Fibroblast of skin of back (primary cell): Measurements from ENCODE around the gene FGF22.

Experiments used
- DNase-seq: peaks from one replicate; pipeline ENCODE4 v3.0.0-alpha.2; 2013

FGF22 gene

DNA sequence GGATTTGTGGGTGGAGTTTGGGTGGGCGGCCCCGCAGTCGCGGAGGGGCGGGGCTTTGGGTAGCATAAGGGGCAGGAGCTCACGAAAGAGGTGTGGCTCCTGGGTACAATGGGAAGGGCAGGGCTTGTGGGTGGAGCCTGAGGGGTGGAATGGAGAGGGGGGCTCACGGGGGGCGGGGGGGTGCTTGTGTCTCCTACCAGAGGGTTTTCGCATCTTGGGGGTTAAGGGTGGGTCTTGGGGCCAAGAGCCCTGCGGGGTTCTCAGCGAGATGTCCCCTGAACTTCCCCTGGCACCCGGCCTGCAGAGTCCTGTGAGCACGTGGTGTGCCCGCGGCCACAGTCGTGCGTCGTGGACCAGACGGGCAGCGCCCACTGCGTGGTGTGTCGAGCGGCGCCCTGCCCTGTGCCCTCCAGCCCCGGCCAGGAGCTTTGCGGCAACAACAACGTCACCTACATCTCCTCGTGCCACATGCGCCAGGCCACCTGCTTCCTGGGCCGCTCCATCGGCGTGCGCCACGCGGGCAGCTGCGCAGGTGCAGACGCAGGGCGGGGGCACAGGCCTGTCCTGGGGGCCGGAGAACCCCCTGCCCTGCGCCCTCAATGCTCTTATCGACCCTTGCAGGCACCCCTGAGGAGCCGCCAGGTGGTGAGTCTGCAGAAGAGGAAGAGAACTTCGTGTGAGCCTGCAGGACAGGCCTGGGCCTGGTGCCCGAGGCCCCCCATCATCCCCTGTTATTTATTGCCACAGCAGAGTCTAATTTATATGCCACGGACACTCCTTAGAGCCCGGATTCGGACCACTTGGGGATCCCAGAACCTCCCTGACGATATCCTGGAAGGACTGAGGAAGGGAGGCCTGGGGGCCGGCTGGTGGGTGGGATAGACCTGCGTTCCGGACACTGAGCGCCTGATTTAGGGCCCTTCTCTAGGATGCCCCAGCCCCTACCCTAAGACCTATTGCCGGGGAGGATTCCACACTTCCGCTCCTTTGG, 41.6 kb downstream of the FGF22 start:
- no peak for DNase-seq

DNA sequence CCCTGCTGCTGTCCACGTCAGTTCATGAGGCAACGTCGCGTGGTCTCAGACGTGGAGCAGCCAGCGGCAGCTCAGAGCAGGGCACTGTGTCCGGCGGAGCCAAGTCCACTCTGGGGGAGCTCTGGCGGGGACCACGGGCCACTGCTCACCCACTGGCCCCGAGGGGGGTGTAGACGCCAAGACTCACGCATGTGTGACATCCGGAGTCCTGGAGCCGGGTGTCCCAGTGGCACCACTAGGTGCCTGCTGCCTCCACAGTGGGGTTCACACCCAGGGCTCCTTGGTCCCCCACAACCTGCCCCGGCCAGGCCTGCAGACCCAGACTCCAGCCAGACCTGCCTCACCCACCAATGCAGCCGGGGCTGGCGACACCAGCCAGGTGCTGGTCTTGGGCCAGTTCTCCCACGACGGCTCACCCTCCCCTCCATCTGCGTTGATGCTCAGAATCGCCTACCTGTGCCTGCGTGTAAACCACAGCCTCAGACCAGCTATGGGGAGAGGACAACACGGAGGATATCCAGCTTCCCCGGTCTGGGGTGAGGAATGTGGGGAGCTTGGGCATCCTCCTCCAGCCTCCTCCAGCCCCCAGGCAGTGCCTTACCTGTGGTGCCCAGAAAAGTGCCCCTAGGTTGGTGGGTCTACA, 43.1 kb downstream of the FGF22 start:
- DNase-seq: no peak

DNA sequence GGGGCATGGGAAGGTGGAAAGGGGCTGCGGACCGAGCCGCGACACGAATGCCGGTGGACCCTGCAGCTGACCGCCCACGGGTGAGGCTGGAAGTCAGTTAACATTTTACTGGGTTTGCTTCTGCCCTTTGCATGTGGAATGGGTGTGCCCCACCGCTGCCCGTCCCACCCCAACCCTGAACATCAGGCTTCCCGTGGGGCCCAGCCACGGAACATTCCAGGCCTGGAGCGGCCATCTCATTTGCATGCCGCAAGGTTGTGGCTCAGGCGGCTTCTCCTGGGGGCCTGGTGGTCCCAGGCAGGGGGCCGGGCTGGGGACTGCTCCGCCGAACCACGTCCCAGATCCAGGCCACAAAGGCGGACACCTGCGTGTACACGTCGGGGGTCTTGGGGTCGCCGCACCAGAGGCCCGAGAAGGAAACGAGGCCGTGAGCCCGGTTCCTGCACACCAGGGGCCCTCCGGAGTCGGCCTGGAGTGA, 45.8 kb downstream of the FGF22 start:
- DNase-seq: no peak

DNA sequence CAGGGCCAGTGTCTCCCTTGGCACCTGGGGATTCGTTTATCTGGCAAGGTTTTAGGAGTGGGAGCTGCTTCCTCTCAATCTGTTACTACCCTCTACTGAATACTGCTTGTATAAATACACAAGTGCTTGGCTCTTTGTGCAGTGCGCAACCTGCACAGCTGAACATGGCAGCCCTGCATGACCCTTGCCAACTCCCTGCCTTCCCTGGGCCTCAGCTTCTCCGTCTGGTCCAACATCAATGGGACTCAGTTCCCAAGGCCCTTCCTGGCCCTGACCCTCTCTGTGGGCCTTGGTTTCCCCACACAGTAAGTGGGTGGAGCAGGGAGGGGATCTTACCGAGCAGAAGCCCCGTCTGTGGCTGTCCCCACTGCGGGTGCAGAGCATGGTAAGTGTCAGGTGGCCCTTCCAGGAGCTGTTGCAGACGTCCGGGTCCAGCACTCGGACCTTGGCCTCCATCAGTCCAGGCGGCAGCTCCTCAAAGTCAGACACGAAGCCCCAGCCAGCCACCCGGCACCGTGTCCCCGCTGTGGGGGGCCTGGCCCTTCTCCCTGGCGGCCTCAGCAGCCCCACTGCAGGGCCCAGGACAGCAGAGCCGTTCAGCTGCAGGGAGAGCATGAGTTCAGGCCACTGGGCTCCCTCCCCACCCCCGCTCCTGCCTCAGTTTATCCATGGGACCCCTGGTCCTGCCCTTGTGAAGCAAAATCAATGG, 47.1 kb downstream of the FGF22 start:
- no peak for DNase-seq

DNA sequence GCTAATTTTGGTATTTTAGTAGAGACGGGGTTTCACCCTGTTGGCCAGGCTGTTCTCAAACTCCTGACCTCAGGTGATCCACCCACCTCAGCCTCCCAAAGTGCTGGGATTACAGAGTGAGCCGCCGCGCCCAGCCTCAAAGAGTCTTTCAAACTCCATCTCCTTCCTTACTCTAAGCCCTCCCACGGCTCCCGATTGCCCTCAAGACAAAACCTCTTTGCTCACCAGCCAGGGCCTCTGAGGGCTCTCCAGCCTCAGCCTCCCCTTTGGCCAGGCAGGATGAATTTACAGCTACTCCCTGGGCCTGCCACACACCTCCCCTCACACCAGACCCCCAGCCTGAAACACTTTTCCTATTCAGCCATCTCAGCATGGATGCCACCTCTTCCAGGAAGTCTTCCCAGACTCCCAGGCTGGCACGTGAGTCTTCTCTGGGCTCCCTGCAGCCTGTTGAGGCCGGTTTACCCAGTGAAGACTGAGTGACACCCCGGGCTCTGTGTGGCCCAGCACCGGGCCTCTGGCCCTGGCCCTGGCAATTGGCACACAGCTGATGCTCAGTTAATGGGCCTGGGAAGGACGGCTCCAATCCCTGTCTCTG, 48.0 kb downstream of the FGF22 start:
- DNase-seq: no peak

DNA sequence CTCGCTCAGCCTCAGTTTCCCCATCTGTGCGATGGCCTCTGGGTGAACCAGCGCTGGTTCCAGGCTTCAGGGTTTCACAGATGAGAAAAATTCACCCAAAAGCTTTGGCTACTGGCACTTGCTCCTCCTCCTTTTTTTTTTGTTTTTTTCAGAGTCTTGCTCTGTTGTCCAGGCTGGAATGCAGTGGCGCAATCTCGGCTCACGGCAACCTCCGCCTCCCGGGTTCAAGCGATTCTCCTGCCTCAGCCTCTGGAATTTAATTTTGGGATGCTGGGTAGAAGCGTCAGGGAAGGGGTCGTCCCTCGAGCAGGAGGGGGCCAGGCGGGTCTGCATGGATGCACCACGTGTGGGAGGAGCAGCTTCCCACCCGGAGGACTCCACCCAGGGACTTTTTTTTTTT, 48.5 kb downstream of the FGF22 start:
- no peak for DNase-seq

DNA sequence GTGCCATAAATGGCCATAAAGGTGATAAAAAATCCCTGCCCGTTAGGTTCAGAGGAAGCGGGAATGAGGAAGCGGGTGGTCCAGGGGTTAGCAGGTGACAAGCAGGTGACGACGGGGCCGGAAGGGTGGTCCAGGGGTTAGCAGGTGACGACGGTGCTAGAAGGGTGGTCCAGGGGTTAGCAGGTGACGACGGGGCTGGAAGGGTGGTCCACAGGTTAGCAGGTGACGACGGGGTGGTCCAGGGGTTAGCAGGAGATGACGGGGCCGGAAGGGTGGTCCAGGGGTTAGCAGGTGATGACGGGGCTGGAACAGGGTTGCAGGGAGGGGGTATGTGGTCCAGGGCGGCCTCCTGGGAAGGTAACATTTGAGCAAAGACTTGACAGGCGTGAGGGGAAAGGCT, 49.3 kb downstream of the FGF22 start:
- DNase-seq: no peak

DNA sequence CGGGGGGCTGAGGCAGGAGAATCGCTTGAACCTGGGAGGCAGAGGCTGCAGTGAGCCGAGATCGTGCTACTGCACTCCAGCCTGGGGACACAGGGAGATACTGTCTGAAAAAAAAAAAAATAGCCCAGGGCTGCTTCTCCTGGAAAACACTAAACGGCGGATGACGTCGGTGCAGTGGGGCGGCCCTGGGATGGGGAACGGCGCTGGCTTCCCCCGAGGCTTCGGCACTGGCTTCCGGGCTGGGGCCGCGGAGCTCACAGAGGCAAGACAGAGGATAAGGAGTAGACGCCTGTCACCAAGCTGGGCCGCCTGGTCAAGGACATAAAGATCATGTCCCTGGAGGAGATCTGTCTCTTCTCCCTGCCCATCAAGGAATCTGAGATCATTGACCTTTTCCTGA, 50.5 kb downstream of the FGF22 start:
- no peak for DNase-seq
